Fibroblast of the aortic adventitia (primary cell): ENCODE measurements around the gene RSF1. TPM values are rescaled to one million over a fixed set of nuclear protein-coding genes. Genes with fewer than 3 reads are reported as not detected.
"Not testable (repeated sequence)": the region's sequence is repeated elsewhere in the genome, so short reads cannot be mapped to it uniquely, and the experiment has no call there.

ENCODE experiments used
- DNase-seq: peaks from one replicate; pipeline ENCODE4 v3.0.0-alpha.2; 2010; ENCODE audit warnings: low read depth
- H3K4me3 ChIP-seq: 2 replicates; pipeline ENCODE4 v1.5.1; 2011; ENCODE audit warnings: low read depth, mild to moderate bottlenecking, control low read depth, low read length, moderate library complexity
- total RNA-seq: library from RNA; depleted of rRNA; stranded (reverse); fragments of >200 nt; gene quantifications from 2 replicates; pipeline ENCODE4 v1.2.3, GENCODE V29; 2012; ENCODE audit warnings: low replicate concordance
- TF ChIP-seq, protein P1 (sequence below): IDR thresholded peaks from 2 replicates; pipeline ENCODE4 v1.5.1; 2011; ENCODE audit warnings: mild to moderate bottlenecking, low read length, control low read depth, inconsistent platforms; ENCODE audit not compliant: insufficient read depth

The RSF1 gene
- total RNA-seq, 1 donor, result 44.5 TPM

DNA sequence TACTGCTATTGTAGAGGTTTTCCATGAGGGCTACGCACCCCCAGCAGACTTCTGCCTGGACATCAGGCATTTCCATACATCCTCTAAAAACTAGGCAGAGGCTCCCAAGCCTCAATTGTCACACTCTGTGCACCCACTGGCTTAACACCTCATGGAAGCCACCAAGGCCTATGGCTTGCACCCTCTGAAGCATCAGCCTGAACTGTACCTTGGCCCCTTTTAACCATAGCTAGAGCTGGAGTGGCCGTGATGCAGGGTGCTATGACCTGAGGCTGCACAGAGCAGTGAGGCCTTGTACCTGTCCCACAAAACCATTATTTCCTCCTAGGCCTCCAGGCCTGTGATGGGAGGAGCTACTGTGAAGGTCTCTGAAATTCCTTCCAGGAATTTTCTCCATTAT, 34.3 kb upstream of the RSF1 start:
- TF ChIP-seq, protein P1, sequence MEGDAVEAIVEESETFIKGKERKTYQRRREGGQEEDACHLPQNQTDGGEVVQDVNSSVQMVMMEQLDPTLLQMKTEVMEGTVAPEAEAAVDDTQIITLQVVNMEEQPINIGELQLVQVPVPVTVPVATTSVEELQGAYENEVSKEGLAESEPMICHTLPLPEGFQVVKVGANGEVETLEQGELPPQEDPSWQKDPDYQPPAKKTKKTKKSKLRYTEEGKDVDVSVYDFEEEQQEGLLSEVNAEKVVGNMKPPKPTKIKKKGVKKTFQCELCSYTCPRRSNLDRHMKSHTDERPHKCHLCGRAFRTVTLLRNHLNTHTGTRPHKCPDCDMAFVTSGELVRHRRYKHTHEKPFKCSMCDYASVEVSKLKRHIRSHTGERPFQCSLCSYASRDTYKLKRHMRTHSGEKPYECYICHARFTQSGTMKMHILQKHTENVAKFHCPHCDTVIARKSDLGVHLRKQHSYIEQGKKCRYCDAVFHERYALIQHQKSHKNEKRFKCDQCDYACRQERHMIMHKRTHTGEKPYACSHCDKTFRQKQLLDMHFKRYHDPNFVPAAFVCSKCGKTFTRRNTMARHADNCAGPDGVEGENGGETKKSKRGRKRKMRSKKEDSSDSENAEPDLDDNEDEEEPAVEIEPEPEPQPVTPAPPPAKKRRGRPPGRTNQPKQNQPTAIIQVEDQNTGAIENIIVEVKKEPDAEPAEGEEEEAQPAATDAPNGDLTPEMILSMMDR, result no peak

GRCh38 chr11:77851503-77851902, 31.0 kb upstream of the RSF1 start:
- TF ChIP-seq, protein P1, result no peak
- DNase-seq, result peak; percentile 30
- H3K4me3 ChIP-seq, result no peak overlapping the region

More for the DNA sequence above, 34.3 kb upstream of the RSF1 start:
- H3K4me3 ChIP-seq, result no peak overlapping the region
- DNase-seq, result no peak

DNA sequence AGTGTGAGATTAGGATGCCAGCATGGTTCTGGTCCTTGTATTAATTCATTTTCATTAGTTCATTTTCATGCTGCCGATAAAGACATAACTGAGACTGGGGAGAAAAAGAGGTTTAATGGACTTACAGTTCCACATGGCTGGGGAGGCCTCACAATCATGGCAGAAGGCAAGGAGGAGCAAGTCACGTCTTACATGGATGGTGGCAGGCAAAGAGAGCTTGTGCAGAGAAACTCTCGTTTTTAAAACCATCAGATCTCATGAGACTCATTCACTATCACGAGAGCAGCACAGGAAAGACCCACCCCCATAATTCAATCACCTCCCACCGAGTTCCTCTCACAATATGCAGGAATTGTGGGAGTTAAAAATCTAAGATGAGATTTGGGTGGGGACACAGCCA, 23.2 kb upstream of the RSF1 start:
- H3K4me3 ChIP-seq, DNase-seq: not testable (repeated sequence)

DNA sequence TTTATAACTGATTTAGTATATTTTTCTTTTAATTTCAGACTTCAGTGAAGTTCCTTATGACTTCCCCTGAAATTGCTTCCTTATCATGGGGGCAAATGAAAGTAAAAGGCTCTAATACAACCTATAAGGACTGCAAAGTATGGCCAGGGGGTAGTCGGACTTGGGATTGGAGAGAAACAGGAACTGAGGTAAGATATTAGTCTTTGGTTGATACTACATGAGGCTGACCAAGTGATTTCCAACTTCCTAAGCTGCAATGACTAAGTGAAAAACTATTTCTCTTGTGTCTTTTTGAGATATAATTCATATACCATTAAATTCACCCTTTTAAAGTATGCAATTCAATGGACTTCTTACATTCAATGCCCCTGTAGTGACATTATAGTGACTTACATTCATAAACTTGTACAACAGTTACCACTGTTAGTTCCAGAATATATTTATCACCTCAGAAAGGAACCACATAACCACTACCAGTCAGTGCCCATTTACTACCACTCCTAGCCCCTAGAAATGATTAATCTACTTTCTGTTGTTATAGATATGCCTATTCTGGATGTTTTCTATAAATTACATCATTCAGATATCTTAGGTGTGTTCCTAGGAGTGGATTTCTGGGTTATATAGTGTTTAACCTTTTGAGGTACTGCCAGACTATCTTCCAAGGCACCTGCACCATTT, 22.1 kb upstream of the RSF1 start:
- peak; percentile 23 for DNase-seq
- H3K4me3 ChIP-seq, result no peak overlapping the region
- TF ChIP-seq, protein P1, result no peak

DNA sequence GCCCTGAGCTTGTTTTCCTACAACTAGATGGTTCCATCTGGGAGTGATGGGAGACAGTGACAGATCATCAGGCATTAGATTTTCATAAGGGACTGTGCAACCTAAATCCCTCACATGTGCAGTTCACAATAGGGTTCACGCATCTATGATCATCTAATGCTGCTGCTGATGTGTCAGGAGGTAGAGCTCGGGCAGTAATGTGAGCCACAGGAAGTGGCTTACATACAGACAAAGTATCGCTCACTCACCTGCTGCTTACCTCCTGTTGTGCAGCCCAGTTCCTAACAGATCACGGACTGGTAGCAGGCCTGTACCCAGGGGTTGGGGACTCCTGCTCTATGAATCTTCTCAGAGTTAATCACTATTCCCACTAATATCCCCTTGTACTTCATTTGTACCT, 12.8 kb upstream of the RSF1 start:
- TF ChIP-seq, protein P1, result no peak
- H3K4me3 ChIP-seq, result no peak overlapping the region
- no peak for DNase-seq

DNA sequence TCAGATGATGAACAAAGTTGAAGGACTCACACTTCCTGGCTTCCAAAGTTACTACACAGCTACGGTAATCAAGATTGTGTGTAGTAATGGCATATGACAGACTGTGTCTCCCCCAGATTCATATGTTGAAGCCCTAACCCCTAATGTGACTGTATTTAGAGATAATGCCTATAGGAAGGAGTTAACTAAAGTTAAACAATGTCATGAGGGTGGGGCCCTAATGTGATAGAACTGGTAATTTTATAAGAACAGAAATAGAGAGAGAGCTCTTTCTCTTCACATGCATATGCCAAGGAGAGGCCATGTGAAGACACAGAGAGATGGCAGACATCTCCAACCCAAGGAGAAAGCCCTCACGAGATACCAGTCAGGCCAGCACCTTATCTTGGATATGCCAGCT, 8.4 kb upstream of the RSF1 start:
- TF ChIP-seq, protein P1, result no peak
- DNase-seq, result no peak
- no peak overlapping the region for H3K4me3 ChIP-seq

- TF ChIP-seq, protein P1, result no peak
- peak overlapping the region; percentile 51 for H3K4me3 ChIP-seq
- peak; percentile 89 for DNase-seq
Observed at GRCh38 chr11:77823775-77824174, 3.3 kb upstream of the RSF1 start.

DNA sequence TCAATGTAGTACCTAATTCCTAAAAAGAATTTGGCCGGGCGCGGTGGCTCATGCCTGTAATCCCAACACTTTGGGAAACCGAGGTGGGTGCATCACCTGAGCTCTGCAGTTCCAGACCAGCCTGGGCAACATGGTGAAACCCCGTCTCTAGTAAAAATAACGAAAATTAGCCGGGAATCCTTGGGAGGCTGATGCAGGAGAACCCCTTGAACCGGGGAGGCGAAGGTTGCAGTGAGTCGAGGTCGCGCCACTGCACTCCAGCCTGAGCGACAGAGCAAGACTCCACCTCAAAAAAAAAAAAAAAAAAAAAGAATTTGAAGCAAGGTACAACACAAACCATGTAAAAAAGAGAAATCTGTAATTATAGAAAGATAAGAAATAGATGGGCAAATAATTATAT, 1.6 kb upstream of the RSF1 start:
- H3K4me3 ChIP-seq, result peak overlapping the region; percentile 95
- DNase-seq, result not testable (repeated sequence)
